ENCODE results near the gene ZFP36L2. TPM values are rescaled to one million over a fixed set of nuclear protein-coding genes. Genes with fewer than 3 reads are reported as not detected.

ZFP36L2 gene, protein sequence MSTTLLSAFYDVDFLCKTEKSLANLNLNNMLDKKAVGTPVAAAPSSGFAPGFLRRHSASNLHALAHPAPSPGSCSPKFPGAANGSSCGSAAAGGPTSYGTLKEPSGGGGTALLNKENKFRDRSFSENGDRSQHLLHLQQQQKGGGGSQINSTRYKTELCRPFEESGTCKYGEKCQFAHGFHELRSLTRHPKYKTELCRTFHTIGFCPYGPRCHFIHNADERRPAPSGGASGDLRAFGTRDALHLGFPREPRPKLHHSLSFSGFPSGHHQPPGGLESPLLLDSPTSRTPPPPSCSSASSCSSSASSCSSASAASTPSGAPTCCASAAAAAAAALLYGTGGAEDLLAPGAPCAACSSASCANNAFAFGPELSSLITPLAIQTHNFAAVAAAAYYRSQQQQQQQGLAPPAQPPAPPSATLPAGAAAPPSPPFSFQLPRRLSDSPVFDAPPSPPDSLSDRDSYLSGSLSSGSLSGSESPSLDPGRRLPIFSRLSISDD
- 10 to 100 TPM; 37.3 to 38.4 TPM for total RNA-seq

DNA sequence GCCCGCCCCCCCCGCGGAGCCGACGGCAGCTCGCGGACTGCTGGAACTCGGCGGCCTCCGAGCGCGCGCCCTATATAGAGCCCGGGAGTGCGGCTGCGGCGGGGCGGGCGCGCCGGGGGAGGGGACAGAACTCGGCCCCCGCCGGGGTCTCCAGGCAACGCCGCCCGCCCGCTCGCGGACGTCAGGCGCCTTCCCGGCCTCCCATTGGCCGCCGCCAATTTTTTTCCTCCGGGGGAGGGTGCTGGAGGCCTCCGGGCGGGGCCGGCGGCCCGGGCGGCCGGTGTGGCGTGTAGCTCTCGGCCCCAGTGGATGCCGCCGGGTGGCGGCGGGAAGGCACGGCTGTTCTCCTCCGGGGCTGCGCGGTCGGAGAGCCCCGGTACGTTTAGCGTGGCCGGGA lies at the start of gene ZFP36L2:
ZFP36L2 (minus strand) TSS at position 49 of the 397 bp plus-strand sequence. CDS start 291 bp downstream, outside the sequence.
- peak within 1 kb of the TSS; percentile 92 for H3K27ac Mint-ChIP-seq
- H3K36me3 Mint-ChIP-seq (ENCODE audit: low read depth) = peaks cover 36% of the 10 kb centered on the region
- CTCF ChIA-PET = interaction anchor here (1.5 to 13.9 kb wide), 8 partner anchors 9 to 280 kb away, joined by 3 to 505 read pairs (median 55); no protein-coding TSS in a partner anchor
- peak; percentile 95 for DNase-seq
- no peaks in the 10 kb centered on the region for H3K27me3 Mint-ChIP-seq (ENCODE audit: low read depth)
- peak within 1 kb of the TSS; percentile 97 for H3K4me3 Mint-ChIP-seq
- intact Hi-C loops (cut with micrococcal nuclease) = loop anchor here (1.0 kb wide), 8 partner anchors 31 to 416 kb away; no protein-coding TSS in a partner anchor
- H3K9me3 Mint-ChIP-seq = no peaks in the 10 kb centered on the region
- peaks cover 36% of the 10 kb centered on the region for H3K4me1 Mint-ChIP-seq (ENCODE audit: low read depth)

DNA sequence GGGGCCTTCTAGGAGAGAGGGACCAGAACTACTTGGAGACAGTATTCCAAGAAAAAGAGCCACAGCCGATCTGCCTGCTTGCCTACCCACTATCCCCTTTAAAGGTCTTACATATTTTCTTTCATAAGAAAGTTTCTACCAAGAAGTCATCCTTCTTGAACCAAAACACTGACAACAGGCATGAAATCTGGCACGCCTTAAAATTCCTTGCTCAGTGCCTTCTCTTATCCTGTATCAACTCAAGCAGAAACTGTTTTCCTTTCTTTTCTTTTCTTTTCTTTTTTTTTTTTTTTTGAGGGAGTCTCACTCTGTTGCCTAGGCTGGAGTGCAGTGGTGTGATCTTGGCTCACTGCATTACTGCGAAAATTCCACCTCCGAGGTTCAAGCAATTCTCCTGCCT lies 48.3 kb upstream of the ZFP36L2 start:
- Mint-ChIP-seq H3K36me3 (ENCODE audit: low read depth) (peaks cover 15% of the 10 kb centered on the region), H3K27ac (no peak overlapping the region), H3K4me1 (ENCODE audit: low read depth) (no peaks in the 10 kb centered on the region), H3K9me3 (no peaks in the 10 kb centered on the region), H3K27me3 (ENCODE audit: low read depth) (no peaks in the 10 kb centered on the region), H3K4me3 (no peak overlapping the region)
- DNase-seq = no peak
- CTCF ChIA-PET = interaction anchor here (0.5 kb wide), 1 partner anchor 122 kb away, joined by 3 read pairs; no protein-coding TSS in a partner anchor
- intact Hi-C loops (cut with micrococcal nuclease) = no loop called here

DNA sequence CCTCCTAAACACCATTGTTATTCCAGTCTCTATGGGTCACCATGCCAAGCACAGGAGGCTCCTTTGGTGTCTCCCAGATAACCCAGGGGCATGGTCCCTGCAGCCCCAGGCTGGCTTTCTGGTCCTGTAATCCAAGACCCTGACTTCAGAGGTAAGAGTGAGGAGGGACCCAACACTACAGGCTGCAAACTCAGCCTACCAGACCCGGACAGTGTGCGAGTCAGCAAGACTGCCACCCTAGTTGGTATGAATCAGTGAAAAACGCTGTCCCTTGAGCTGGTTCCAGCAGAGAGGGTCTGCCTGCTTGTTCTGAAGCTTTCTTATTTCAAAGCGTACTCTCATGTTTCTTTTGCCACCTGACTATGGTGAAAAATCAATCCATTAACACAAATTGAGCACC lies 47.6 kb upstream of the ZFP36L2 start:
- H3K9me3 Mint-ChIP-seq = no peaks in the 10 kb centered on the region
- H3K4me1 Mint-ChIP-seq (ENCODE audit: low read depth) = no peaks in the 10 kb centered on the region
- no peak for DNase-seq
- intact Hi-C loops (cut with micrococcal nuclease) = no loop called here
- no peak overlapping the region for H3K4me3 Mint-ChIP-seq
- no peaks in the 10 kb centered on the region for H3K27me3 Mint-ChIP-seq (ENCODE audit: low read depth)
- H3K27ac Mint-ChIP-seq = no peak overlapping the region
- H3K36me3 Mint-ChIP-seq (ENCODE audit: low read depth) = peaks cover 13% of the 10 kb centered on the region
- CTCF ChIA-PET = interaction anchor here (0.5 kb wide), 1 partner anchor 122 kb away, joined by 3 read pairs; no protein-coding TSS in a partner anchor

DNA sequence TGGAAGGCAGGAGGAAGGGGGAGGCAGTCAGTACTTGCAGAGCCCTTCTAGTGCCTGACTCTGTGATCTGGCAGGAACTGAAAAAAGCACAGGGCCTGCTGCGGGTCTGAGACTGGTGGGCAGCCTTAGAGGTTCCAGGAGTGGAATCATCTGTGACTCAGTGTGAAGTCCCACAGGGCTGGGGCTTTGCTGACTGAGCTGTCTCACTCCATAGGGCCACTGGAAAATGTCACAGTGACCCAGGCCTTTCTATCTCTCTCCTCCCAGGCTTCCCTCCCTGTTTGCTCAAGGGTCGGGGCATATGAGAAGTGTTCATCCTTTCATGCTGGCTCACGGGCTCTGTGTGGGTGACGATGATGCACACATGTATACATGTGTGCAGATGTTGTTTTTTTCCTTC lies 47.1 kb upstream of the ZFP36L2 start:
- DNase-seq = no peak
- H3K4me3 Mint-ChIP-seq = no peak overlapping the region
- H3K27ac Mint-ChIP-seq = no peak overlapping the region
- intact Hi-C loops (cut with micrococcal nuclease) = no loop called here
- H3K9me3 Mint-ChIP-seq = no peaks in the 10 kb centered on the region
- H3K27me3 Mint-ChIP-seq (ENCODE audit: low read depth) = no peaks in the 10 kb centered on the region
- H3K4me1 Mint-ChIP-seq (ENCODE audit: low read depth) = no peaks in the 10 kb centered on the region
- peaks cover 13% of the 10 kb centered on the region for H3K36me3 Mint-ChIP-seq (ENCODE audit: low read depth)
- CTCF ChIA-PET = no interaction called here

DNA sequence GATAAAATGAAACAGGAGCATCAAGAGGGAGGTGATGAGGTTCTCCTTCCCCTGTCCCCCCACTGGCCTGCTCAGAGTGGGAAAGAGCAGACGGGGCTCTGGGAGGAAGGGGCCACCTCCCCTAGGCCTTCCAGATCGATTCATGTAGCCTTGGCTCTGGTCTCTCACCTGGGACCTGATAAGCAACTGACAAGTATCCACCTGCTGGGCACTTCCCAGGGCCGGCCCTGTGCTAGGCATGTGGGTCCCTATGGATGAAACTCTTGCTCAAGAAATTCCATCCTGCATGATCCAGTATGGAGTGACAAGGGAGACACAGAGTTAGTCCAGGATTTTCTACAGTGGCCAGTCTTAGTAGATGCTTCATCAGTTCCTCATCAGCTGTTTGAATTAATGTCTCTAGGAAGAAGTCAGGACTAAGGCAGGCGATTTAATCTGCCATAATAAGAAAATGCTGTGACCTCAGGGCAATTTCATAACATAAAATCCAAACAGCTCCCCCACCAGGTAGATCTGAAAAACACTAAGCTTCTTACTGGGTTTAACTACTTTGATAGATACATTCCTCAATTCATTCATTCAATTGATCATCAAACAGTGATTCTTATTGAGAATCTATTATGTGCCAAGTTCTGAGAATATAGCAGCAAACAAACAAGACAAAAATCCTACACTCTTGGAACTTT lies 44.7 kb upstream of the ZFP36L2 start:
- H3K27me3 Mint-ChIP-seq (ENCODE audit: low read depth) = no peaks in the 10 kb centered on the region
- H3K27ac Mint-ChIP-seq = no peak overlapping the region
- H3K4me1 Mint-ChIP-seq (ENCODE audit: low read depth) = no peaks in the 10 kb centered on the region
- no peaks in the 10 kb centered on the region for H3K9me3 Mint-ChIP-seq
- DNase-seq = no peak
- CTCF ChIA-PET = interaction anchor here (0.5 to 0.7 kb wide), 5 partner anchors 125 to 830 kb away, joined by 3 to 5 read pairs (median 4); no protein-coding TSS in a partner anchor
- H3K4me3 Mint-ChIP-seq = no peak overlapping the region
- peaks cover 8% of the 10 kb centered on the region for H3K36me3 Mint-ChIP-seq (ENCODE audit: low read depth)
- intact Hi-C loops (cut with micrococcal nuclease) = no loop called here

DNA sequence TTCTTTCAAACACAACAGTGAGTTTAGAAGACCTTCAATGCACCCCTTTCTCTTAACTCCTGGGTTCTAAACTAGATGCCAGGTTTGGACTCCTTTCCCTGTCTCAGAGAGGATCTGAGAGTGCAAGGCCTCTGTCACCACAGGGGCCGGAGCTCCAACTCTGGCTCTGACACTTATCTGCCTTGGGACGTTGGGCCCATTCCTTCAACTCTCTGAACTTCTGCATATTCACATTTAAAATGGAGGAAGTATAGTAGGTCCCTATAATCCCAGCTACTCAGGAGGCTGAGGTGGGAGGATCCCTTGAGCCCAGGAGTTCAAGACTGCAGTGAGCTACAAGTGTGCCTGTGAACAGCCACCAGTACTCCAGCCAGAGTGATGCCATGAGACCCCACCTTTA lies 44.1 kb upstream of the ZFP36L2 start:
- H3K4me3 Mint-ChIP-seq = no peak overlapping the region
- no peaks in the 10 kb centered on the region for H3K27me3 Mint-ChIP-seq (ENCODE audit: low read depth)
- no peak overlapping the region for H3K27ac Mint-ChIP-seq
- intact Hi-C loops (cut with micrococcal nuclease) = no loop called here
- CTCF ChIA-PET = no interaction called here
- no peaks in the 10 kb centered on the region for H3K9me3 Mint-ChIP-seq
- no peak for DNase-seq
- no peaks in the 10 kb centered on the region for H3K4me1 Mint-ChIP-seq (ENCODE audit: low read depth)
- H3K36me3 Mint-ChIP-seq (ENCODE audit: low read depth) = peaks cover 8% of the 10 kb centered on the region

DNA sequence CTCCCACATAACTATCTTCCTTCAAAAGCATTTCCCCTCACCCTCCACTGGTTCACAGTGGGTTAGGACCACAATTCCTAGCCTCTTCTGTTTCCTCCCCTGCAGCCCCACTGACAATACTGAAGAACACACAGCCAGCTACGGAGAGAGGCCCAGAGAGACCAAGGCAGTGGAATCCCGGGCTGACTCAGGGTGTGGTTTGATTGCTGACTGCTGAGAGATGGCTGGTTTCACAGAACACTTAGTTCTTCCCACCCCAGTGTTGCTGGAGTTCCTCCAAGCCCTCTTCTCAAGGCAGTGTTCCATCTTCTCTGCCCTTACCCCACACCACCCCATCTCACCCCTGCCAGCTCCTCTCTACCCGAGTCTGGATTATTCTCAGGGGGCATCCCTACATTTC lies 43.3 kb upstream of the ZFP36L2 start:
- Mint-ChIP-seq H3K4me3 (no peak overlapping the region), H3K9me3 (no peaks in the 10 kb centered on the region), H3K27me3 (ENCODE audit: low read depth) (no peaks in the 10 kb centered on the region), H3K4me1 (ENCODE audit: low read depth) (no peaks in the 10 kb centered on the region), H3K36me3 (ENCODE audit: low read depth) (peaks cover 8% of the 10 kb centered on the region), H3K27ac (no peak overlapping the region)
- no peak for DNase-seq
- intact Hi-C loops (cut with micrococcal nuclease) = no loop called here
- CTCF ChIA-PET = no interaction called here

DNA sequence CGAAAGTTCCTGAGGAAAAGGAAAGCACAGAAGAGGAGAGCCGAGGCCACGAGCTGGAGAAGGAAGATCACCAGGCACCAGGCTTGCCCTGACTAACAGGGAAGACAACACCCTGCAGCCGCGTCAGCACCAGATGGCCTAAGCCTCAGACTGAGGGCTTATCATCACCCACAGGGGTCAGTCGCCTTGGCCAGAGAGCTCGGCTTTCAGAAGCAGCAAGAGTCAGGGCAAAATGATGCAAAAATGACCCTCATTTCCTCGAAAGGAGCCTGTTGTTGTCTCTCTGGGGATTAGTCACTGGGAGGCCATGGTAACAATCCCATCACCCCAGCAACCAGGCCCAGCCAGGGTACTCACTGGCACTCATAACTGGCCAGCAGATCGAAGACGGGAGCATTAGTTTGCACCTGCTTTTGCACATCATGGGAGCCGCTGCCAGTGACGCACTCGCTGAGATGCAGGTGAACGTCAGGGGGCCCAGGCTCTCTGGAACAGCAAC lies 42.7 kb upstream of the ZFP36L2 start:
- Mint-ChIP-seq H3K4me1 (ENCODE audit: low read depth) (no peaks in the 10 kb centered on the region), H3K9me3 (no peaks in the 10 kb centered on the region), H3K27me3 (ENCODE audit: low read depth) (no peaks in the 10 kb centered on the region), H3K36me3 (ENCODE audit: low read depth) (peaks cover 8% of the 10 kb centered on the region), H3K27ac (no peak overlapping the region), H3K4me3 (no peak overlapping the region)
- CTCF ChIA-PET = no interaction called here
- no peak for DNase-seq
- intact Hi-C loops (cut with micrococcal nuclease) = no loop called here

DNA sequence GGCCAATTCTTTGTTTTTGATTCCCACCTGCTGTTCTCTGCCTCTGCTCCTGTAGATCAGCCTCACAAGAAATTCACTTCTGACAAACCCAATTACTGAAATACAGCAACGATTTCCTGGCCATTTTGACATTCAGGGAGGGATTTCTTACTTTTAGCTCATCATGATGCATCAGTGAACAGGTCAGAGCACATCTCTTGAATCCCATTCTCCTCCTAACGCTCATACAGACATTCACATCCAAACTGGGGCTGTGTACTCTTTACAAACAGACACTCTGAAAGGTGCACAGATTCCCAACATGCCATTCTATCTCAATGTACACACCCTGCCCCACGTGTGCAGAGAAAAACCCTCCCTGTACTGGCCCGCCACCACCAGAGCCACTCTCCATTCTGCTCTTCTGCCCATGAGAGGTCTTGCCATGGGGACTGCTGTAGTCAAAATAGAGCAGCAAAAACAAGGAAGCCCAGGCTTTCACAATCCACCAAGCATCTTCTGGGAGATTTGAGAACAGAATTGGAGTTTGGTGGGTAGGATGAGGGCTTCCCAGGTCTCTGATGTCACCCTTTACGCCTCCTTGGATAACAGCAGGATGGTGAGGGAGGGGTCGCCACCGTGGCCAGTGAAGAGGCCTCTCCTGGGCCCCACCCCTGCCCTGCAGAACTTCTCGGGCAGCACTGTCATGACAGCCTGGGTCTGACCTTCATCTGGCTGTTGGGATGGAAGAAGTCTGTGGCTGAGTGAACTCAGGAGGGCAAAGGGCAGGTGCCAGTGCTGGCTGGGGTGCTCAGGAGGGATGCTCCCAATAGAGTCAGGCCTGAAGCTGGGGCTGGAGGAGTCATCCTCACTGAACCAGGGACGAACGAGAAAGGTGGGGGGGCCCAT lies 41.9 kb upstream of the ZFP36L2 start:
- H3K27ac Mint-ChIP-seq = no peak overlapping the region
- no peaks in the 10 kb centered on the region for H3K9me3 Mint-ChIP-seq
- no peak overlapping the region for H3K4me3 Mint-ChIP-seq
- H3K4me1 Mint-ChIP-seq (ENCODE audit: low read depth) = no peaks in the 10 kb centered on the region
- H3K27me3 Mint-ChIP-seq (ENCODE audit: low read depth) = no peaks in the 10 kb centered on the region
- H3K36me3 Mint-ChIP-seq (ENCODE audit: low read depth) = peaks cover 7% of the 10 kb centered on the region
- no peak for DNase-seq
- intact Hi-C loops (cut with micrococcal nuclease) = no loop called here
- CTCF ChIA-PET = interaction anchor here (0.7 kb wide), 1 partner anchor 22 kb away, joined by 4 read pairs; no protein-coding TSS in a partner anchor

DNA sequence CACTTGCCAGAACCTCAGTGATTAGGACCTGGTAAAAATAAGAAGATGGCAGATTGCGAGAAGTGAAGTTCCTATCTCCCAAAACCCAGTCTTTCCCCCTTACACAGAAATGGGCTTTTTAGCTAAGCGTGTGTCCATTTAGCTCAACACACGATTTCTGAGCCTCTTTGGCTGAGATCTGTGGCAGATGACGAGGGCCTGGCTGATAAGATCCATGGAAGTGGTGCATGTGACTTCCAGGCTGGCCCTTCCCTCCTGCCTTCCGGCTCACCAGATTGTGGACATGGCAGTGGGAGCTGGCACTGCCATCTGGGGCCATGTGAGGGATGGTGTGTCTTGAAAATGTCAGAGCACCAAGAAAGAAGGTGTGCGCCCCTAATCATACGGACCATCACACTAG lies 41.0 kb upstream of the ZFP36L2 start:
- H3K27me3 Mint-ChIP-seq (ENCODE audit: low read depth) = no peaks in the 10 kb centered on the region
- H3K4me3 Mint-ChIP-seq = no peak overlapping the region
- no peak for DNase-seq
- intact Hi-C loops (cut with micrococcal nuclease) = no loop called here
- CTCF ChIA-PET = interaction anchor here (0.7 to 1.8 kb wide), 2 partner anchors 23 to 140 kb away, joined by 4 to 5 read pairs; no protein-coding TSS in a partner anchor
- H3K36me3 Mint-ChIP-seq (ENCODE audit: low read depth) = peaks cover 12% of the 10 kb centered on the region
- no peak overlapping the region for H3K27ac Mint-ChIP-seq
- H3K9me3 Mint-ChIP-seq = no peaks in the 10 kb centered on the region
- no peaks in the 10 kb centered on the region for H3K4me1 Mint-ChIP-seq (ENCODE audit: low read depth)

DNA sequence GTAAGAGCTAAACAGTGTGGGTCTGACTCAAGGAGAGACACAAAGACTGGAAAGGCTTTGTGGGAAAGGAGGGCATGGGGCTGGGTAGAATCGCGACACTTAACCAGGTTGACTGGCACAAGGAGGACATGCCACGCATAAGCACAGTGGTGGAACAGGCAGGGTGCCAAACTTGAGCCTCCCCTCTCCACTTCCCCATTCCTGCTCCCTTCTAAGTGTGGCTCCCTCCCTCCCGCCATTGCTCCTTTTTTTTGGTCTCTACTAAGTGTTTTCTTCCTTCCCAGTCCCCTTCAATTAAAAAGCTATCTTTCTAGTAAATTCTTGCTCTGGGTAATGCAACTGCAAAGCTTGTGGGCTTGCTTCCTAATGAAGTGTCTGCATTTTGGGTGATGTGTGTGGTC lies 40.3 kb upstream of the ZFP36L2 start:
- peaks cover 8% of the 10 kb centered on the region for H3K36me3 Mint-ChIP-seq (ENCODE audit: low read depth)
- no peaks in the 10 kb centered on the region for H3K27me3 Mint-ChIP-seq (ENCODE audit: low read depth)
- CTCF ChIA-PET = interaction anchor here (1.8 kb wide), 1 partner anchor 140 kb away, joined by 5 read pairs; no protein-coding TSS in a partner anchor
- no peak overlapping the region for H3K4me3 Mint-ChIP-seq
- intact Hi-C loops (cut with micrococcal nuclease) = no loop called here
- no peaks in the 10 kb centered on the region for H3K9me3 Mint-ChIP-seq
- DNase-seq = no peak
- no peak overlapping the region for H3K27ac Mint-ChIP-seq
- no peaks in the 10 kb centered on the region for H3K4me1 Mint-ChIP-seq (ENCODE audit: low read depth)

All from activated naive CD4-positive, alpha-beta T cell treated with anti-CD3 and anti-CD28 coated beads for 36 hours (primary cell).